Cardiac muscle cell (in vitro differentiated cells and primary cell): ENCODE measurements around the gene IFT122. TPM values are rescaled to one million over a fixed set of nuclear protein-coding genes. Genes with fewer than 3 reads are reported as not detected.
"Not testable (repeated sequence)": the region's sequence is repeated elsewhere in the genome, so short reads cannot be mapped to it uniquely, and the experiment has no call there.

ENCODE experiments used
- DNase-seq, 2 donors: peaks; one replicate each; pipeline versions ENCODE4 v3.0.0 to v3.0.0-alpha.2; 2010 to 2017; ENCODE audit warnings: low read depth in 1 of 2, low spot score in 1 of 2
- H3K27ac ChIP-seq: fragments of 200-600 bp; sonication (generic); 2 replicates; pipeline ENCODE4 v1.5.1; 2016
- H3K27me3 ChIP-seq: fragments of 200-600 bp; sonication (generic); 2 replicates; pipeline ENCODE4 v1.6.0; 2016; ENCODE audit warnings: control low read depth
- H3K36me3 ChIP-seq: fragments of 200-600 bp; sonication (generic); 2 replicates; pipeline ENCODE4 v1.5.1; 2016; ENCODE audit warnings: control low read depth
- H3K4me1 ChIP-seq: fragments of 200-600 bp; sonication (generic); 2 replicates; pipeline ENCODE4 v1.8.1; 2017; ENCODE audit warnings: low read depth, mild to moderate bottlenecking, mixed run types
- H3K4me3 ChIP-seq: fragments of 200-600 bp; sonication (generic); 2 replicates; pipeline ENCODE4 v1.5.1; 2016; ENCODE audit warnings: mild to moderate bottlenecking
- H3K9me3 ChIP-seq: fragments of 200-600 bp; sonication (generic); 2 replicates; pipeline ENCODE4 v1.5.1; 2017; ENCODE audit warnings: low read depth, mild to moderate bottlenecking, control low read depth
- CTCF ChIP-seq: IDR thresholded peaks from 2 replicates; pipeline ENCODE4 v1.5.1; 2012; ENCODE audit warnings: low read depth, mild to moderate bottlenecking, low read length
- polyA plus RNA-seq: library from polyadenylated mRNA; unstranded; fragments of >200 nt; fragmentation: Nextera tagmentation; extraction: Ambion mirVana; gene quantifications from 2 replicates; pipeline ENCODE4 v1.2.1, GENCODE V29; 2016
- total RNA-seq: library from RNA; depleted of rRNA; stranded (reverse); fragments of >200 nt; gene quantifications from 2 replicates; pipeline ENCODE4 v1.2.3, GENCODE V29; 2016

IFT122 gene
- total and polyA plus RNA-seq, 2 experiments from 2014 or later = 21.9 to 31.5 TPM

DNA sequence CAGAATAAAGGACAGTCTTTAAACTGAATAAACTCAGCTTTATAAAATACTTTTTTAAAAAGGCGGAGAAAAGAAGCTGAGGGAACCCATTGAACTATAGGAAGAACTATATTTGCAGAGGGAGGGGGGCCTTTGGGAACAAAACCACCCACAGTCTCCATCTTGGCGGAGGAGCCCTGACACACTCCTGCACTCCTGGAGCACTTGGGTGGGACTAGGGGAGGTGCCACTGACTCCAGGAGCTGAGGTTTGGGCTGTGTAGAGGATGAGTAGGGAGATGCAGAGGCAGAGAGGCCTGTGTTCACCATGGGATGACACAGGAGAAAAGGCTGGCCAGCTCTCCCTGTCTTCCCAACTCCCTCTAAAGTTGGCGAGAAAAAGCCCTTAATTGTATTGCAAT lies 35.8 kb downstream of the IFT122 start:
- Histone ChIP-seq H3K27ac (no peak overlapping the region), H3K27me3 (no peaks in the 10 kb centered on the region), H3K36me3 (peaks cover 15% of the 10 kb centered on the region), H3K4me3 (no peak overlapping the region), H3K4me1 (no peaks in the 10 kb centered on the region), H3K9me3 (no peaks in the 10 kb centered on the region)
- TF ChIP-seq CTCF = no peak
- DNase-seq = no peak

GRCh38 chr3:129476586-129476985 lies 36.6 kb downstream of the IFT122 start:
- no peak for TF ChIP-seq CTCF
- Histone ChIP-seq H3K27ac (no peak overlapping the region), H3K36me3 (peaks cover 15% of the 10 kb centered on the region)

DNA sequence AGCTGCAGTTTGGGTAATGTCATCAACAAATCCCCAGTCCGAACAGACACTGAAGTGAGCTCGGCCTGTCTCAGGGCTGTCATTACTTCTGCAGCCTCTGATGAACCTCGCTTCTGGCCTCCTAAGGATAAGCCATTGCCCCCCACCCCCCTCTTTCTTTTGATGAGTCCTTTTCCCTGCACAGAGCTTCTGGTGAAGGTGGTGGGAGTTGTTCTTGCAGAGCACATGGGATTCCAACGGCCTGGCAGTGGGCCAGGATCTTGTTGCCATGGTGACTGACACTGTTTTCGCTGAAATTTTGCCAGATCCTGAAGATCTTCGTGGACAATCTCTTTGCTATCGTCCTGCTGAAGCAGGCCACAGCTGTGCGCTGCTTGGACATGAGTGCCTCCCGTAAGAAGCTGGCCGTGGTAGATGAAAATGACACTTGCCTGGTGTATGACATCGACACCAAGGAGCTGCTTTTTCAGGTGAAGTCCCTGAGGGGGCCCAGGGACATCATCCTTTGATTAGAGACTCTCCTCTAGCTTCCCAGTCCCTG lies 41.3 kb downstream of the IFT122 start:
- not testable (repeated sequence) for H3K27ac ChIP-seq, H3K9me3 ChIP-seq, H3K4me3 ChIP-seq, H3K27me3 ChIP-seq
- H3K4me1 ChIP-seq = peaks cover 14% of the 10 kb centered on the region
- H3K36me3 ChIP-seq = peaks cover 15% of the 10 kb centered on the region
- peak in 1 of 2 donors; percentile 82 for DNase-seq

More at GRCh38 chr3:129476586-129476985, 36.6 kb downstream of the IFT122 start:
- Histone ChIP-seq H3K9me3 (no peaks in the 10 kb centered on the region), H3K27me3 (no peaks in the 10 kb centered on the region), H3K4me3 (no peak overlapping the region), H3K4me1 (peaks cover 3% of the 10 kb centered on the region)
- DNase-seq = no peak

DNA sequence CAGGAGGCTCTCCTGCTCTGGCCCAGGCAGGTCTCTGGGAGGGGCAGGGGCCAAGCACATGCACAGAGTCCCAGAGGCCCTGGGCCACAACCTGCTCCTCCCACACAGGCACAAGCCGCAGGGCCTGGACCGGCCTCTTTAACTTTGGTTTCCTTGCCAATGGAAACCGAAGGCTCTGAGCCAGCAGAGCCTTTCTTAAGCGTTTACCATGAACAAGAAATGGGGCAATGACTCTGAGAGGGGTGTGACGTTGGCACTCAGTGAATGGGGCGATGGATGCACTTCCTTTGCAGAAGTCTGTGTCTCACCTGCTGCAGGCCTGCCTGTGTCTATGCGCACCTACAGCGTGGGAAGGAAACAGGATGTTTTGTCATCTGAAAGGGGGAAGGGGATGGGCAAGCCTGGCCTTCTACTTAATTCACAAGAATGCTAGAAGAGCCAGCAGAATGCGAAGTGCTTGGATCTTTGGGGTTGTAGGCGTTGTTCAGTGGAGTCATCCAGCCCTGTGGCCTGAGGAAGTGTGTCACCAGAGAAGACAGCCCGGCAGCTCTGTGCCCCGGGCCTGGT lies 41.8 kb downstream of the IFT122 start:
- TF ChIP-seq CTCF = no peak
- peak in 1 of 2 donors; percentile 94 for DNase-seq
- Histone ChIP-seq H3K4me3 (no peak overlapping the region), H3K9me3 (no peaks in the 10 kb centered on the region), H3K36me3 (peaks cover 15% of the 10 kb centered on the region), H3K27ac (no peak overlapping the region), H3K4me1 (peaks cover 19% of the 10 kb centered on the region), H3K27me3 (no peaks in the 10 kb centered on the region)

GRCh38 chr3:129482721-129483120 lies 42.7 kb downstream of the IFT122 start:
- Histone ChIP-seq H3K27ac (no peak overlapping the region), H3K27me3 (no peaks in the 10 kb centered on the region), H3K4me1 (peaks cover 27% of the 10 kb centered on the region), H3K4me3 (no peak overlapping the region), H3K36me3 (peaks cover 15% of the 10 kb centered on the region), H3K9me3 (no peaks in the 10 kb centered on the region)
- DNase-seq = no peak
- peak; percentile 15 for TF ChIP-seq CTCF

GRCh38 chr3:129483870-129484269 lies 43.8 kb downstream of the IFT122 start:
- no peaks in the 10 kb centered on the region for H3K27me3 ChIP-seq
- no peaks in the 10 kb centered on the region for H3K9me3 ChIP-seq
- H3K4me3 ChIP-seq = no peak overlapping the region
- H3K36me3 ChIP-seq = peaks cover 5% of the 10 kb centered on the region
- peaks cover 27% of the 10 kb centered on the region for H3K4me1 ChIP-seq
- TF ChIP-seq CTCF = no peak
- H3K27ac ChIP-seq = no peak overlapping the region
- no peak for DNase-seq

DNA sequence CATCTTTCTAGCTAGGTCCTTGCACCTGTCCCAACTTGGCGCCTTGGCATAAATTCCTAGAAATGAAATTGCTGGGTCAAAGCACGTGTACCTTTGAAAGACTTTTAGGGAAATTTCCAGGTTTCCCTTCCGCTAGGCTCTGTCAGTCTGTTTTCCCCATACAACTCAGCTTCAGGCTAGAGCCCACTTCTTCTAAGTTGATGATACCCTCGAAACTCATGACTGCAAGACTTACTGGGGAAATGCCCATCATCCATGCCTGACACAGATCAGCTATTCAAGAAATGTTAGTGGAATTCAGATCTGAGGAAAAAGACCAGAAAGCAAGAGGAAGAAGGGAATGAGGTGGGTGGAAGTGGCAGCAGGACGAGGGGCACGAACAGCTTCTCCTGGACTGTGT lies 45.1 kb downstream of the IFT122 start:
- not testable (repeated sequence) for H3K9me3 ChIP-seq, H3K27me3 ChIP-seq, DNase-seq, H3K4me3 ChIP-seq, H3K36me3 ChIP-seq
- peak overlapping the region; percentile 85 for H3K27ac ChIP-seq
- H3K4me1 ChIP-seq = peaks cover 27% of the 10 kb centered on the region
